Right atrium auricular region (tissue), 2 donors: ENCODE results near the gene EIF3I. TPM values are rescaled to one million over a fixed set of nuclear protein-coding genes. Genes with fewer than 3 reads are reported as not detected.

ENCODE experiments used
- DNase-seq: peaks from one replicate; pipeline ENCODE4 v3.0.0-alpha.2; 2019; ENCODE audit warnings: low spot score
- H3K27ac ChIP-seq, 2 donors: fragments of 200-600 bp; sonication (generic); 1 replicate in 1 of 2; 2 replicates in 1 of 2; pipeline ENCODE4 v1.5.1; 2016 to 2019
- H3K27me3 ChIP-seq, 2 donors: fragments of 200-600 bp; sonication (generic); one replicate each; pipeline versions ENCODE4 v1.5.1 to v1.6.0; 2017 to 2019
- H3K36me3 ChIP-seq: fragments of 200-600 bp; sonication (generic); one replicate; pipeline ENCODE4 v1.5.1; 2016
- H3K4me1 ChIP-seq, 2 donors: fragments of 200-600 bp; sonication (generic); one replicate each; pipeline versions ENCODE4 v1.5.1 to v1.6.0; 2017 to 2019
- H3K4me3 ChIP-seq, 2 donors: fragments of 200-600 bp; sonication (generic); 1 replicate in 1 of 2; 2 replicates in 1 of 2; pipeline ENCODE4 v1.5.1; 2017 to 2019; ENCODE audit warnings: mild to moderate bottlenecking in 1 of 2, moderate library complexity in 1 of 2
- H3K9me3 ChIP-seq, 2 donors: fragments of 200-600 bp; sonication (generic); one replicate each; pipeline ENCODE4 v1.5.1; 2019
- total RNA-seq, 2 donors: library from RNA; depleted of rRNA; stranded (reverse); fragments of >200 nt; gene quantifications; one replicate each; pipeline ENCODE4 v1.1.0, GENCODE V29; 2016
- TF ChIP-seq, protein P1 (sequence below), 2 donors: fragments of 200-600 bp; sonication (generic); IDR thresholded peaks; one replicate each; pipeline ENCODE4 v1.5.1; 2019; ENCODE audit warnings: antibody characterized with exemption in 2 of 2

EIF3I gene
- 100 to 1,000 TPM; 123 to 131 TPM for total RNA-seq

GRCh38 chr1:32221980-32222755, at the start of gene EIF3I, which contains the start of gene TMEM234:
EIF3I (plus strand) TSS chr1:32222407; CDS start chr1:32222442, 35 bp downstream.
TMEM234 (minus strand) TSS chr1:32222353; CDS start chr1:32222322, 31 bp downstream.
- peak; percentile 96 for DNase-seq
- H3K36me3 ChIP-seq = peaks cover 34% of the 10 kb centered on the region
- H3K4me1 ChIP-seq = peaks cover 0 to 32% of the 10 kb centered on the region in 2 donors
- H3K9me3 ChIP-seq = no peaks in the 10 kb centered on the region
- H3K27me3 ChIP-seq = no peaks in the 10 kb centered on the region
- peak within 1 kb of the TSS; percentile 75 to 96 for H3K4me3 ChIP-seq
- TF ChIP-seq, protein P1, sequence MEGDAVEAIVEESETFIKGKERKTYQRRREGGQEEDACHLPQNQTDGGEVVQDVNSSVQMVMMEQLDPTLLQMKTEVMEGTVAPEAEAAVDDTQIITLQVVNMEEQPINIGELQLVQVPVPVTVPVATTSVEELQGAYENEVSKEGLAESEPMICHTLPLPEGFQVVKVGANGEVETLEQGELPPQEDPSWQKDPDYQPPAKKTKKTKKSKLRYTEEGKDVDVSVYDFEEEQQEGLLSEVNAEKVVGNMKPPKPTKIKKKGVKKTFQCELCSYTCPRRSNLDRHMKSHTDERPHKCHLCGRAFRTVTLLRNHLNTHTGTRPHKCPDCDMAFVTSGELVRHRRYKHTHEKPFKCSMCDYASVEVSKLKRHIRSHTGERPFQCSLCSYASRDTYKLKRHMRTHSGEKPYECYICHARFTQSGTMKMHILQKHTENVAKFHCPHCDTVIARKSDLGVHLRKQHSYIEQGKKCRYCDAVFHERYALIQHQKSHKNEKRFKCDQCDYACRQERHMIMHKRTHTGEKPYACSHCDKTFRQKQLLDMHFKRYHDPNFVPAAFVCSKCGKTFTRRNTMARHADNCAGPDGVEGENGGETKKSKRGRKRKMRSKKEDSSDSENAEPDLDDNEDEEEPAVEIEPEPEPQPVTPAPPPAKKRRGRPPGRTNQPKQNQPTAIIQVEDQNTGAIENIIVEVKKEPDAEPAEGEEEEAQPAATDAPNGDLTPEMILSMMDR (IDR thresholded peaks at IDR 0.05) = no peak
- peak within 1 kb of the TSS; percentile 87 to 92 for H3K27ac ChIP-seq

DNA sequence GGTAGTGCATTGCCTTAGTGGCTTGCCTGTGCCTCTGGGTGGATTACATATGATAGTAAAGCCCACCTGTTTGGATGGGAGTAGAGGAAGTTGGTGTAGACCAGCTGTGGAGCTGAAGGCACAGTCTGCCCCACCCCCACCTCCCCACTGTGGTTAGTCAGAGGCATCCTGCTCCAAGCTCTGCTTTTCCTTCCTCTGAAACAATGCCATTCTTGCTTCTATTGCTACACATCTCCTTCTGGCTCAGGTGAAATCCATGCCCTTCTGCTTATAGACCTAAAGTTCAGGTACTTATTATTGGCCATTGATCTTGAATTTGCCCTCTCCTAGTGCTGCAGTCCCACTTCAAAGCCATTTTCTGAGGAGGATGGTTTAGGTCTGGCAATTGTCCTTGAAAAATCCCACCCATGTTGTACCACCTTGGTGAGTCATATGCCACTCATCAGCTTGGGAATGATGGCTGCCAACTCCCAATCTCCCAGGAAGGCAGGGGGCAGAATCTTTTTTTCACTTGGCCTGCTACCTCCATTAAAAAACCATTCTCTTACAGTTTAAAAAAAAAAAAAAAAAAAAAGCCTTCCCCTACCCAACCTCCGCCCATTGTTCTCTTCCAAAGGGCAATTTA, 49.5 kb upstream of the EIF3I start:
- Histone ChIP-seq H3K9me3 (no peaks in the 10 kb centered on the region), H3K4me1 (no peaks in the 10 kb centered on the region), H3K27ac (no peak overlapping the region), H3K4me3 (no peak overlapping the region), H3K36me3 (peaks cover 57% of the 10 kb centered on the region), H3K27me3 (no peaks in the 10 kb centered on the region)
- TF ChIP-seq, protein P1 (IDR thresholded peaks at IDR 0.05) = no peak
- no peak for DNase-seq

DNA sequence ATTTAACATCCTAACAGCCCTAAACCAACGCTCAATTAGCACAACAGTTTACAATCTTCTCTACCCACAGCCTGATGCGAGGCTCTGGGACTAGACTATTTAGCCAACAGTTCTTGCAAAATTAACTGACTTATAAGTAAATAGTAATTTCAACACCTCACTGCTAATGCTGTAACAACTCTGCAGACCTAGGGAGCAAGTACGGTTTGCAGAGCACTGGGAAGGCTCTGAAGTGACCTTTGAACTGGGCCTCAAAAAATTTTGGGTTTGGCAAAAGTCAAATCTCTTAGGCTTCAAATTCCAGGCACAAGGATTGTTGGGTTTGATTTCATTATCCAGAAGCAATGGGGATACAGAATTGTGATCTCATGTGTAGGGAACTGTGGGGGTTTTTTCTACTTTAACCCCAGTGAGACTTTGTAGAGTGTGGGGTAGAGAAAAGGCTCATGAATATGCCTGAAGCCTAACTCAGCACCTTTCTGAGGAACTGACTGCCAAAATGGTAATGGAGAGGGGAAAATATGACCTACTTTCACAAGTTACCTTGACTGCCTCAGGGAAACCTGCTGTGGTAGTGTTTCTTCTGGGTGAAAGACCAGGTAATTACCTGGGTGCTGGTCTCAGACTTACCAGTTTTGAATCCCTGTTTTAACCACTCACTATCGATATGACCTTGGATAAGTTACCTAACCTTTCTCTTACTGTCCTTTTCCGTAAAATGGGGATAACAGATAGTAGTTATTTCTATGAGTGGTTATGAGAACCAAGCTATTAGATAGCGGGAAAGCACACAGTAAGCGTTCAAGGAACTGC, 43.6 kb upstream of the EIF3I start:
- TF ChIP-seq, protein P1 (IDR thresholded peaks at IDR 0.05) = no peak
- Histone ChIP-seq H3K4me3 (peak overlapping the region in 1 of 2 donors; percentile 64), H3K9me3 (no peaks in the 10 kb centered on the region), H3K27ac (peak overlapping the region; percentile 93 to 96), H3K4me1 (peaks cover 0 to 35% of the 10 kb centered on the region in 2 donors), H3K27me3 (no peaks in the 10 kb centered on the region), H3K36me3 (peaks cover 15% of the 10 kb centered on the region)
- DNase-seq = no peak

DNA sequence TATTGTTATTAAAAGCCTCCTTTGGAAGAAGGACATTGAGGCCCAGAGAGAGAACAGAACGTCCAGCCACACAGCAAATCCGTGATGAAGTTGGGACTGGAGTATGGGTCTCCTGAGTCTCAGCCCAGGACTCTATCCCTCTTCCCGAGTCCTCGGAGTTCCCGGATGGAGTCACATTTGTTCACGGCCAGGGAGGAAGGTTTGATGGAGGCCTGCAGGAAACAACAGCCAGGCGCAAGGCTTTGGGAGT, 43.1 kb upstream of the EIF3I start:
- Histone ChIP-seq H3K36me3 (peaks cover 17% of the 10 kb centered on the region), H3K4me3 (peak overlapping the region; percentile 63 to 64), H3K27ac (peak overlapping the region; percentile 93 to 96), H3K27me3 (no peaks in the 10 kb centered on the region), H3K4me1 (peaks cover 0 to 40% of the 10 kb centered on the region in 2 donors), H3K9me3 (no peaks in the 10 kb centered on the region)
- TF ChIP-seq, protein P1 (IDR thresholded peaks at IDR 0.05) = no peak
- DNase-seq = no peak

- Histone ChIP-seq H3K36me3 (peaks cover 22% of the 10 kb centered on the region), H3K4me3 (peak within 1 kb of the TSS; percentile 63 to 64), H3K4me1 (peaks cover 0 to 45% of the 10 kb centered on the region in 2 donors), H3K27ac (peak within 1 kb of the TSS; percentile 93 to 96), H3K9me3 (no peaks in the 10 kb centered on the region), H3K27me3 (no peaks in the 10 kb centered on the region)
- TF ChIP-seq, protein P1 (IDR thresholded peaks at IDR 0.05) = peak in 1 of 2 donors; percentile 31
- DNase-seq = peak; percentile 96
These were observed 42.6 kb upstream of the EIF3I start, which contains the start of gene TXLNA for GRCh38 chr1:32179443-32180185. TXLNA (plus strand) TSS chr1:32179675; CDS start chr1:32180346, 671 bp downstream.
